Measurements from ENCODE around the gene KIRREL3.

KIRREL3 gene

DNA sequence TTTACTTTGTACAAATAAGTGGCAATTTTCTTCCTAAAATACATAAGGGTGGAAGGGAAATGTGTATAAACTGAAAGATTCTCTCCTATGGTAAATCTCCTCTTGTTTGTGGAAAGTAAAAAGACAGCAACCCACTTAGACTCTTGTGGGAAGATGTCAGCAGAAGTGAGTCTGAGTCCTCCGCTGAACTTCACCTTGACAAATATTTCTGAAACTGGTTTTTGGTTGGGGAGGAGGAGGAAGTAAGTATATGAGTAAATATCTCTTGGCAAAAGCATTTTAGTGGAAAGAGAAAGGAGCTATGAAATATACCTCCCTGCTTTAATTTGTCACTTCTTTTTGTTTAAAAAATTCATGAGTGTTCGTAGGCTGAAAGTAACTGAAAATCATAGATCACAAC is 196.2 kb downstream of the KIRREL3 start:
- TF ChIP-seq, protein P1, sequence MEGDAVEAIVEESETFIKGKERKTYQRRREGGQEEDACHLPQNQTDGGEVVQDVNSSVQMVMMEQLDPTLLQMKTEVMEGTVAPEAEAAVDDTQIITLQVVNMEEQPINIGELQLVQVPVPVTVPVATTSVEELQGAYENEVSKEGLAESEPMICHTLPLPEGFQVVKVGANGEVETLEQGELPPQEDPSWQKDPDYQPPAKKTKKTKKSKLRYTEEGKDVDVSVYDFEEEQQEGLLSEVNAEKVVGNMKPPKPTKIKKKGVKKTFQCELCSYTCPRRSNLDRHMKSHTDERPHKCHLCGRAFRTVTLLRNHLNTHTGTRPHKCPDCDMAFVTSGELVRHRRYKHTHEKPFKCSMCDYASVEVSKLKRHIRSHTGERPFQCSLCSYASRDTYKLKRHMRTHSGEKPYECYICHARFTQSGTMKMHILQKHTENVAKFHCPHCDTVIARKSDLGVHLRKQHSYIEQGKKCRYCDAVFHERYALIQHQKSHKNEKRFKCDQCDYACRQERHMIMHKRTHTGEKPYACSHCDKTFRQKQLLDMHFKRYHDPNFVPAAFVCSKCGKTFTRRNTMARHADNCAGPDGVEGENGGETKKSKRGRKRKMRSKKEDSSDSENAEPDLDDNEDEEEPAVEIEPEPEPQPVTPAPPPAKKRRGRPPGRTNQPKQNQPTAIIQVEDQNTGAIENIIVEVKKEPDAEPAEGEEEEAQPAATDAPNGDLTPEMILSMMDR (IDR thresholded peaks at IDR 0.05; ENCODE audit: insufficient read depth, missing control alignments): no peak
- FAIRE-seq: no peak
- DNase-seq (ENCODE audit: insufficient read length, low spot score): no peak

DNA sequence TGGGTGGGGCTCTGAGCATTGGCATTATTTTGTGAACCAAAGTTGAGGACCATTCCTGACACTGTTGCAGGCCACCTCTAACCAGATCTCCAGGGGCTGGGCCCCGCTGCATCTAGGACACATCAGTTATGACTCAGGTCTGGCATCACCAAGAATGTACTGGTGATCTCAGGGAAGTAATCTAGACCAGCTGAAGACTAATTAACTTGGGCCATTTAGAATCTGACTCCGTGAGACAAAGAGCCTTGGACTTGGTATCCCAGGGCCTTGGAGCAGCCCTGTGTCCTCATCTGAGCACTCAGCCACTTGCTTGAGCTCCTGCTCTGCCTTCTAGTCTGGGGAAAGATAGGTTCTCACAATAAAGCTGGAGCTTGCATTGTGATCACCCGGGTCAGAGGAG is 200.6 kb downstream of the KIRREL3 start:
- FAIRE-seq (no peak), DNase-seq (ENCODE audit: insufficient read length, low spot score) (no peak)
- TF ChIP-seq, protein P1 (IDR thresholded peaks at IDR 0.05; ENCODE audit: insufficient read depth, missing control alignments): no peak

DNA sequence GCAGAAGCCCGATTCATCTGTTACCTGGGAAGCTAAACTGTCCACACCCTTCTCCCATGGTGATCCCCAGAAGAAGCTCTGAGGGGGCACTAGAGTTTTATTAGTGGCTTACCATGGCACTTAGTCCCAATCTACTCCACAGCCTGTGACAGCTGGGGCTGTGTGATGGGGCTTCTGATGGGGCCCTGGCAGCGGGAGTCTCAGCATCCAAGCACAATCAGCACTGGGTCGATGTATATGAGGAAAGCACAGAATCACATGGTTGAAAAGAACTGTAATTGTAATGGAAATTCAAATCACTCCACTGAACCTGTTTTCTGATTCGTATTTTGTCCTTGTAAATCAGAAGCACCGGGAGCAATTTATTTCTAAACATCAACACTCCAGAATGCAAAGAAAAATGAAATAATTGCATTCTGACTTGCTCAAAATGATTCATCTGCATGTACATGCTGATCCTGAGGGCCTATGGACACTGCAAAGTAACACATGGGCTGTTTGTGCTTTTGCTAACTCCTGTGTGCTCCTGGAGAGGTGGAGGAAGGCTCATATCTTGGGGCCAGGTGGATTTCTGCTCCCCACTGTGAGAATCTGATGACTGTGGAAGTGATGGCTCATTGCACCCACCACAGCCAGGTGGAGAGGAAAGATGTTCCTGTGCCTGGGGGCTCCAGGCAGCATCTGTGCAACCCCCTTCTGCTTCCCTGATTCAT is 203.0 kb downstream of the KIRREL3 start:
- TF ChIP-seq, protein P1 (IDR thresholded peaks at IDR 0.05; ENCODE audit: insufficient read depth, missing control alignments): no peak
- DNase-seq (ENCODE audit: insufficient read length, low spot score) (no peak), FAIRE-seq (no peak)

DNA sequence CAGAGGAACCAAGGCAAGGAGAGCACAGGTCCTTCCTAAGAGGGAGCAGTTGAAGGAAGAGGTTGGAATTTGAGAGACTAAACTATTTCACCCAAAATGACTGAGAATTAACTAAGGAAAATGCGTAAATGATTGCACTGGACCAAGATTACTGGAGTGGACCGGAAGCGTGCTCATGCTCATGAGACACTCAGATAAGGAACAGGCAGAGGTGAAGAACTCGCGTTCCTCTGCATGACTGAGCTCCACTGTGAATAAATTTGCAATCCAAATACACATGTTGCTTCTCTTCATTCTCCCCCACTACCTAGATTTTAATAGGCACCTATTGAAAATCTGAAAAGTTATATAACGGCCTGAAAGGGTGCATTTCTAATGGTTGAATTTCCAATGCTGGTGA is 207.0 kb downstream of the KIRREL3 start:
- DNase-seq (ENCODE audit: insufficient read length, low spot score): no peak
- FAIRE-seq: no peak
- TF ChIP-seq, protein P1 (IDR thresholded peaks at IDR 0.05; ENCODE audit: insufficient read depth, missing control alignments): no peak

DNA sequence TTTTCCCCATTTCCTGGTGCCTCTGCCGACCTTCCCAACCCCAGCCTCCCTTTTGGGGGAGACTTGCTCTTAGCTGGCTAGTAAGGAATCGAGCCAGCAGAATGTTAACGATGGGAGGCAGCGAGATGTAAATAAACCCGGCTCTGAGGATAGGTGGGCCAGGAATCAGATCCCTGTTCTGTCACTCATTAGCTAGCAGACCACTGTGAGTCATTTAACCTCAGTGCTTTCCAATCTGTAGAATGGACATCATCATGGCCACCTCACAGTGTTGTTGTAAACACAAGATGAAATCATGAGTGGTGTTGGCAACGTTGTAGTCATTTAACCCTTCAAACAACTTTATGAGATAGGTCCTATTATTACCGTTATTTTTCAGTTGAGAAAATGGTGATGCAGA is 208.6 kb downstream of the KIRREL3 start:
- no peak for FAIRE-seq
- TF ChIP-seq, protein P1 (IDR thresholded peaks at IDR 0.05; ENCODE audit: insufficient read depth, missing control alignments): no peak

DNA sequence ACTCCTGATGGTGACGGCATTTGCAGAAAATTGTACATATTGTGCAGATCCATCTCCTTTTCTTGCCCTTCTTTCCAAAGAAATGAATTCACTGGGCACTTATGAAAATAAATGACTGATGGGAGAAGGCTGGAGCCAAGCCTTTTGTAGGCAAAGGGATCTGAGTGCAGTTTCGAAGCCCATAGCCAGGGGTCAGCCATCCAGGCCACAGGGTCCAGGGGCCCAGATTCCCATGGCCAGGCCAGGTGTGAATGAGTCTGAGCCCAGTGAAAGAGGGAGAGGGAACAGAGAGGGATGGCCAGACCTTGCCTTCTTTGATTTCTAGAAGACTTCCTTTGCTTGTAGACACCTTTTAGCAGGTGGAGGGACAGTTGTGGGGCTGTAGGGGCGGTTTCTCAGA is 209.1 kb downstream of the KIRREL3 start:
- DNase-seq (ENCODE audit: insufficient read length, low spot score) (no peak), FAIRE-seq (no peak)
- TF ChIP-seq, protein P1 (IDR thresholded peaks at IDR 0.05; ENCODE audit: insufficient read depth, missing control alignments): no peak

More for the DNA sequence above, 208.6 kb downstream of the KIRREL3 start:
- no peak for DNase-seq (ENCODE audit: insufficient read length, low spot score)

DNA sequence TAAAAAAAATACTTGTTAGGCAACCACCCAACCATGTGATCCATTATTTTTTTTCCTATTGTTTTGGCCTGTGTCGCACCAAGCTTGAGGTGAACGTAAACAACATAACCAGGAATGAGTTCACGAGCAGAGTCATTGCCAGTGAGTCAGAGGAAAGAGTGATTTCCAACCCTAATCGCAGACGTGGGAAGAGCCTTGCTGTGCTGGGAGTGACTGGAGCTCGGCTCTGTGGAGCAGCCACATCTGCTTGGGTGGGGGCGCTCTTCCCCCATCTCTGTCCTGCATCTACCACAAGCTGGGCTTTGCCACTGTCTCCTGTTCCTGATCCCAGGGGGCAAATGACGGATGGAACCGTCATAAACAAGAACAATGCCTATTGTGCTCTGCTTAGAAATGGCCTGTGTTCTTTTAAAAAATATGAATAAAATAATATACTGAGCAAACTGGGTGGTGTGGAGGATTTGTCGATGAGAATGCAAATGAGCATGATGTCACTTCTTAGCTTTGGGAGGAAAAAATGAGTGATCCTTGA is 210.0 kb downstream of the KIRREL3 start:
- no peak for FAIRE-seq
- TF ChIP-seq, protein P1 (IDR thresholded peaks at IDR 0.05; ENCODE audit: insufficient read depth, missing control alignments): no peak

More for the DNA sequence above, 210.0 kb downstream of the KIRREL3 start:
- DNase-seq (ENCODE audit: insufficient read length, low spot score): no peak

All from D721Med (cell line).